ENCODE results near the gene CLDN34.

Gene CLDN34

DNA sequence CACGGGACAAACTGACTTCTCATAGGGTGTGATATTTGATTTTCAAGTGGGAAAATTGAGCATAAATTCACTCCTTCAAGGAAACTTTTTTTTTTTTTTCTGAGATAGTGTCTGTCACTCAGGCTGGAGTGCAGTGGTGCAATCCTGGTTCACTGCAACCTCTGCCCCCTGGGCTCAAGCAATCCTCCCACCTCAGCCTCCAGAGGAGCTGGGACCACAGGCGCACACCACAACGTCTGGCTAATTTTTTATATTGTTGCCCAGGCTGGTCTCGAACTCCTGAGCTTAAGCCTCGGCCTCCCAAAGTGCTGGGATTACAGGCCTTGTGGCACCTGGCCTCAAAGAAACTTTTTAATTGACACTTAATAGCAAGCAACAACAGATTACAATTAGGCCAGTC lies 13.8 kb downstream of the CLDN34 start:
- DNase-seq (ENCODE audit: low read depth), result no peak

- DNase-seq (ENCODE audit: low read depth), result no peak
Observed at GRCh38 chrX:9983441-9983840, 16.3 kb downstream of the CLDN34 start.

GRCh38 chrX:9983846-9984245 lies 16.7 kb downstream of the CLDN34 start:
- DNase-seq (ENCODE audit: low read depth), result no peak

GRCh38 chrX:9988762-9989161 lies 21.6 kb downstream of the CLDN34 start:
- no peak for DNase-seq (ENCODE audit: low read depth)

DNA sequence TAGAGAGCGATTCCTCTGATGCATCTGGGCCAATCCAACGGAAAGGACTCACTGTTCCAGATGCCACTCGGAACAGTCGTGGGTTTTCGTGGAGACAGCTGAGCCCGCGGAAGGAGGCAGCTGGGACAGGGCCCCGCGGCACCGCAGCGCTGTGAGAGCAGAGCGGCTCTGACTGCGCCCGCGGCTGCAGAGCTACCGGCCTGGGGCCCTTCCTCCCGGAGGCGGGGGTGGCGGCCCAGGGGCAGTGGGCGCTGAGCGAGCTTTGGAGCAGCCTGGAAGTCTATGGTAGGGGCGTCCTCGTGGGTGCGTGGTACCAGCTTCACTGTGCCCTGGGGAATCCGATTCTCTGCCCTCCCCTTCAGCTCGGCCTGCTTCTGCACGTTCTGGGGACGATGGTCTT lies 24.9 kb downstream of the CLDN34 start:
- DNase-seq (ENCODE audit: low read depth), result no peak

DNA sequence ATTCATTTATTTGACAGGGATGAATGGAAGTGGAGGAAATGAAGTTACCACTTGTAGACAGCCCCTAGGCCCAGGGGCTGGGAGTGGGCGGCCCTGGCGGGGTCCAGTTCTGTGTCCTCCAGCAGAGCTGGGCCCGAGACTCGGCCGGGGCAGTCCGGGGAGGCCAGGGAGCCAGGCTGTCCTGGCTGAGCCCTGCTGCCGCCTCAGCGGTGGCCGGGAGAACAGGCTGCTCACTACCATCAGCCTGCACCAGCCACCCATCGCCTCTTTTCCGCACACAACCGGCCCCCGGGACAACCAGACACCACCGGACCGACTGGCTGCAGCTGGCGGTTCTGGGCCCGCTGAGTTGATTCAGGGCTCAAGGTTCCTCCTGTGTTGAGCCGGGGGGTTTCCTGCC lies 25.6 kb downstream of the CLDN34 start:
- no peak for DNase-seq (ENCODE audit: low read depth)

GRCh38 chrX:9995855-9996339 lies 28.7 kb downstream of the CLDN34 start:
- DNase-seq (ENCODE audit: low read depth), result no peak

- no peak for DNase-seq (ENCODE audit: low read depth)
Observed at GRCh38 chrX:9997041-9997440, 29.9 kb downstream of the CLDN34 start.

GRCh38 chrX:9997524-9997923 lies 30.4 kb downstream of the CLDN34 start:
- DNase-seq (ENCODE audit: low read depth), result no peak

- no peak for DNase-seq (ENCODE audit: low read depth)
Observed at GRCh38 chrX:10001496-10001895, 34.3 kb downstream of the CLDN34 start.

DNA sequence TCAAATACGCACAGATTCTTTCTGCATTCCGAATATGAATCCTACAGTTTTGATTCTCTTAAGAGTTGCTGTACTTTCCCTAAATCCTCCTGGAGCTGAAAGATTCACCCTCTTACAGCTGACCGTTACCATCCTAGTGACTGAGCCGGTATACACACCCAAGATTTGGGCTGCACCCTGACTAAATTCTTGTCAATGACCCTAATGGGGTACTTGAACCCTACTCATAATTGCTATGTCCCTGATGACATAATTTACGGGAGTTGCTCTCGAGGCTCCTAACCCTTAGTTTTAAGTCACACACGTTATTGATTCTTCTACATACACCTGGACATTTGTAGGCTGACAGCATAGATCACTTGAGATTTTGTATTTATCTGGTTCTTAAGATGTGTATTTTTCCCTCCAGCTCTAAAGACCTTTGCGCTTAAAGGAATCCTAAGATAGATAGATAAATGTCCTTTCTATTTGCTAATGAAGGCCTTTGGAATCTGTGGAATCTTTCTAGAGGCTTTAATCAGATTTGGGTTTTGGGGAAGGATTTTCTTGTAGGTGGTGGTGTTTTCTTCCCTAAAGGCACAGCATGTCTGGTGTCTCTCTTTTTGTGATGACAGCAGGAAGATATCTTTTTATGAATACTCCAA lies 37.8 kb downstream of the CLDN34 start:
- DNase-seq (ENCODE audit: low read depth), result no peak

GRCh38 chrX:10006086-10006485 lies 38.9 kb downstream of the CLDN34 start:
- DNase-seq (ENCODE audit: low read depth), result no peak

- no peak for DNase-seq (ENCODE audit: low read depth)
Observed at GRCh38 chrX:10006770-10007169, 39.6 kb downstream of the CLDN34 start.

GRCh38 chrX:10007621-10008020 lies 40.5 kb downstream of the CLDN34 start:
- no peak for DNase-seq (ENCODE audit: low read depth)

GRCh38 chrX:10008483-10009056 lies 41.4 kb downstream of the CLDN34 start:
- DNase-seq (ENCODE audit: low read depth), result no peak

- no peak for DNase-seq (ENCODE audit: low read depth)
Observed at GRCh38 chrX:10009741-10010140, 42.6 kb downstream of the CLDN34 start.

GRCh38 chrX:10010686-10011085 lies 43.5 kb downstream of the CLDN34 start:
- DNase-seq (ENCODE audit: low read depth), result no peak

- DNase-seq (ENCODE audit: low read depth), result no peak
Observed at GRCh38 chrX:10011261-10011931, 44.2 kb downstream of the CLDN34 start.

GRCh38 chrX:10011991-10012390 lies 44.8 kb downstream of the CLDN34 start:
- no peak for DNase-seq (ENCODE audit: low read depth)

DNA sequence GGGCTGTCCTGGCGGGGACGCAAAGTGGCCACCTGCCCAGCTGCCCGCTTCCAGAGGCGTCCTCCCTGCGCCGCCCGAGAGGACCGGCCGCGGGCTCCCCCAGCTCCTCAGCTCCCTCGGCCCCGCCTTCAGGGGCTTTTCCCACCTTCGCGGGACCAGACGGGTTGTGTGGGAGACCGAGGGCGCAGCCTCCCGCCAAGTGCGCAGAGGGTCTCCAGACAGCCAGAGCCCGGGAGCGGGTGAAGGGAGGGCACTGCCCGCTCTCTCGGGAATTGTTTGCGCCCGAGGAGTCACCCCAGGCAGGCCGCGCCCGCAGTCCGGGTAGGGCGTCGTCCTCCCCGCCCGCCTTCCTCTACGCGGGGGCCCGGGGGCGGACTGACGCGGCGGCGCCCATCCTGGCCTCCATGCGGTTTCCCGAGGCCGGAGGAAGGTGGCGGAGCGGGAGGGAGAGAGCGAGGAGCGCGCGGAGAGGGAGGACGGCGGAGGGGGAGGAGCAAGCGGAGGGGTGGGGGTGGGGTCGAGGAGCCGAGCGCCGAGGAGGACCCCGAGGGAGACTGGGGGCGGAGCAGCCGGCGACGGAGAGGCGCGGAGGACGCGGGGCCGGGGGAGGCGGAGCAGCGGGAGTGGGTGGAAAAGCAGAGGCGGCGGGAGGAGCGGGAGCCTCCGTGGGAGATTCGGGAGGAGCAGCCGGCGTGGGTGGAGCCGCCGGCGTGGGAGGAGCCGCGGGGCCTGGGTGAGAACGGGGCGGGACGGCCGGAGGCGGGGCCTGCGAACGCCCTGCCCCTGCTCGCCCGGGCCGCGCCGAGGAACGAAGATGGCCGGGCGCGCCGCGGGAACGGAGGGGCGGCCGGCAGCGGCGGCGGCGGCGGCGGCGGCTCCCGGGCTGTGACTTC lies 47.5 kb downstream of the CLDN34 start:
- DNase-seq (ENCODE audit: low read depth), result no peak

DNA sequence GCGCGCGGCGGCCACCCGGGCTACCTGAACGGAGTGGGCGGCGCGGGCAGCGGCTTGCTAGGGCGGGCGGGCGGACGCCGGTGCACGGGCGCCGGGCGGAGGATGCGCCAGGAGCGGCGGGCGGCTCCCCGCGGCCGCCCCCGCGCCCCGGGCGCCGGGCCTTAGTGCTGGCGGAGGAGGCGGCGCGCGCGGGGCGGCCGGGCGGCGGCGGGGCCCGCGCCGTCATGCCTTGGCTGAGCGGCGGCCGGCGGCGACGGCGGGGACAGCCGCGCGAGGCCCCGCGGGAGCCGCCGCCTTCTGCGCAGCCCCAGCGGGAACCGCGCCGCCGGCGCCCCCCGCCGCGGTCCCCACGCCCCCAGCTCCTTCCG lies 48.2 kb downstream of the CLDN34 start:
- DNase-seq (ENCODE audit: low read depth), result no peak

DNA sequence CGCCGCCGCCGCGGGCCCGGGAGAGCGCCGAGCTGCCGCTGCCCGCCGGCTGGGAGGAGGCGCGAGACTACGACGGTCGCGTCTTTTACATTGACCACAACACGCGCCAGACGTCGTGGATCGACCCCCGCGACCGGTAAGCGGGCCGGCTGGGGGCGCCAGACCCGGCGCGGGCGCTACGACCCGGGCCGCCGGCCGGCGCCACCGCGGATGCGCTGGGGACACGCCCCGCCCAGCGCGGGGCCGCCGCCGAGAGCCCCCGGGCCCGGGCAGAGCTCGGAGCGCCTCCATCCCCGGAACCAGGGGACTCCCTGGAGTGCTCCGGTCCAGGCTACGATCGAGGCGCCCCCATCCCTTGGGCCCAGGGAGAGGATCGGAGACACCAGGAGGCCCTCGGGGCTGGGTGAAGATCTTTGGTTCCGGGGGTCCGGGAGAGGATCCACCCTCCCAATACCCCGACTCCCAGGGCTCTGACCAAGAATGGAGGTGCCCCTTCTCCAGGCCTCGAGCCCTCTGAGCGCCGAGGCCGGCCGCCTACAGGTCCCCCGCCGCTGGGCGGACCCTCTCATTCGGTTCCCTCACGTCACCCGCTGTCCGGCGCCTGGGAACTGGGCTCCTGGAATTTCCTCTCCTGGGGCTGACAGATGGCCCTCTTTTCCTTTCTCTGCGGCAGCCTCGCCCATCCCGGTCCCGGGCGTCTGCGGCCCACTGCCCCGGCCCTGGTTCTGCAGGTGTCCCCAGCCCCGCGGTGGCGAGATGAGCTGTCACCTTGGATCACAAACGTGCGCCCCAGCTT lies 48.8 kb downstream of the CLDN34 start:
- no peak for DNase-seq (ENCODE audit: low read depth)
